ENCODE measurements around the gene PTPN6. TPM values are rescaled to one million over a fixed set of nuclear protein-coding genes. Genes with fewer than 3 reads are reported as not detected.
A peak's percentile ranks its signal among the peaks of the same experiment; 100 is the strongest.

The PTPN6 gene
- total RNA-seq, 1 donor from 2014 or later = 15.6 TPM

DNA sequence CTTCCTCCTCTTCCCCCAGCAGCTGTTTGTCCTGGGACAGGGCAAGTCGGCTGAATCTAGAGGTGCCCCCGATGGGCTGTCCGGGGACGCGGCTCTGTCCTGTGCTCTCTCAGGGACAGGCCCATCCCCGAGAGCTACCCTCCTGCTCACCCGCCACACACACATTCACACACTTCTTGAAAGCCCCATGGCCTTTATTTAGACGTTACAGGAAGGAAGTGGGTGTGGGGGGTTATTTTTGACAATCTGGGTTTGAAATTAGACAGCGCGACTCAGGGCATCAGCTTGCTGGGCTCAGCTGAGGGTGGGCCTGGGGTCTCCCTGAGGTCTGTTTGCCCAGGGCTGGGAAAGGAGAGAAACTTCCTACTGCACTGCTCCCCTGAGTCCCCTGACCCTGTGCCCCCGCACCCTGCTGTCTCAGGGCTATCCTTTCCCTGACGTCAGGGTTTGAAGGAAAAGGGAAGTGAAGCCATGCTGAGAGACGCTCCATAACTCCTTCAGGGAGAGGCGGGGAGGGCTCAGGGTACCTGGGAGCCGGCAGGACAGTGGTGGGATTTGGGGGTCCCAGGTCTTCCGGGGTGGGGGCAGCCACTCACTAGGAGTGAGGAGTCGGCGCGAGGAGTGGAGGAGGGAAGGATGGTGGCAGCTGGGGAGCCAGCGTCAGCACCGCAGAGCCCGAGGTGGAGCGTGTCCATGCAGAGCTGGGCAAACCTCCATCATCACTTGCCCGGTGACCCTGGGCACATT lies 8.1 kb downstream of the PTPN6 start:
- no peaks in the 10 kb centered on the region for H3K27me3 Mint-ChIP-seq
- peaks cover 2% of the 10 kb centered on the region for H3K36me3 Mint-ChIP-seq
- no peak overlapping the region for H3K4me3 Mint-ChIP-seq
- no peak overlapping the region for H3K27ac Mint-ChIP-seq
- no peaks in the 10 kb centered on the region for H3K9me3 Mint-ChIP-seq
- peaks cover 10% of the 10 kb centered on the region for H3K4me1 Mint-ChIP-seq (ENCODE audit: unreplicated experiment)
- no peak for DNase-seq (ENCODE audit: extremely low spot score, unreplicated experiment)
- TF ChIP-seq, protein P1, sequence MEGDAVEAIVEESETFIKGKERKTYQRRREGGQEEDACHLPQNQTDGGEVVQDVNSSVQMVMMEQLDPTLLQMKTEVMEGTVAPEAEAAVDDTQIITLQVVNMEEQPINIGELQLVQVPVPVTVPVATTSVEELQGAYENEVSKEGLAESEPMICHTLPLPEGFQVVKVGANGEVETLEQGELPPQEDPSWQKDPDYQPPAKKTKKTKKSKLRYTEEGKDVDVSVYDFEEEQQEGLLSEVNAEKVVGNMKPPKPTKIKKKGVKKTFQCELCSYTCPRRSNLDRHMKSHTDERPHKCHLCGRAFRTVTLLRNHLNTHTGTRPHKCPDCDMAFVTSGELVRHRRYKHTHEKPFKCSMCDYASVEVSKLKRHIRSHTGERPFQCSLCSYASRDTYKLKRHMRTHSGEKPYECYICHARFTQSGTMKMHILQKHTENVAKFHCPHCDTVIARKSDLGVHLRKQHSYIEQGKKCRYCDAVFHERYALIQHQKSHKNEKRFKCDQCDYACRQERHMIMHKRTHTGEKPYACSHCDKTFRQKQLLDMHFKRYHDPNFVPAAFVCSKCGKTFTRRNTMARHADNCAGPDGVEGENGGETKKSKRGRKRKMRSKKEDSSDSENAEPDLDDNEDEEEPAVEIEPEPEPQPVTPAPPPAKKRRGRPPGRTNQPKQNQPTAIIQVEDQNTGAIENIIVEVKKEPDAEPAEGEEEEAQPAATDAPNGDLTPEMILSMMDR (conservative IDR thresholded peaks at IDR 0.05) = no peak

GRCh38 chr12:6959805-6960592 lies 8.8 kb downstream of the PTPN6 start:
- TF ChIP-seq, protein P1 (conservative IDR thresholded peaks at IDR 0.05) = no peak
- Mint-ChIP-seq H3K4me1 (ENCODE audit: unreplicated experiment) (peaks cover 11% of the 10 kb centered on the region), H3K9me3 (no peaks in the 10 kb centered on the region), H3K4me3 (peak overlapping the region; percentile 59), H3K27ac (peak overlapping the region; percentile 99), H3K27me3 (no peaks in the 10 kb centered on the region), H3K36me3 (peaks cover 5% of the 10 kb centered on the region)
- no peak for DNase-seq (ENCODE audit: extremely low spot score, unreplicated experiment)

DNA sequence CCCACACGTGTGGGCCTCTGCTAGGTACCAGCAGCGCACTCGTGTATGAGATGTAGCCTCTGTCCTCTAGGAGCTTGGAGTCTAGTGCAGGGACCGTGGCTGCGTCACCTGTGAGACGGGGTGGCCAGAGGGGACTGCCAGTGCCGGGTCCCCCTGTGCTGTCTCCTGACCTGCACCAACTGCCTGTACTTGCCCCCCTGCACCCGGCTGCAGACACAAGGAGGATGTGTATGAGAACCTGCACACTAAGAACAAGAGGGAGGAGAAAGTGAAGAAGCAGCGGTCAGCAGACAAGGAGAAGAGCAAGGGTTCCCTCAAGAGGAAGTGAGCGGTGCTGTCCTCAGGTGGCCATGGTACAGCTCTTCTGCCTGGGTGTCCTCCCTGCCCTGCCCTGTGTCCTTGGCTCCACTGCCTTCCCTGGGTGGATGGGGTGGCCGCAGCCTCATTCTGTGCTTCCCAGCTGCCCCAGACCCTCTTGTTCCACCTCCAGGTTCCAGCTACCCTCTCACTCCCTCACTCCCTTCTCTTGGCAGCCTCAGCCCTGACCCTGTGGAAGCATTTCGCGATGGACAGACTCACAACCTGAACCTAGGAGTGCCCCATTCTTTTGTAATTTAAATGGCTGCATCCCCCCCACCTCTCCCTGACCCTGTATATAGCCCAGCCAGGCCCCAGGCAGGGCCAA lies 9.6 kb downstream of the PTPN6 start:
- DNase-seq (ENCODE audit: extremely low spot score, unreplicated experiment) = no peak
- Mint-ChIP-seq H3K36me3 (peaks cover 13% of the 10 kb centered on the region), H3K27ac (peak overlapping the region; percentile 99), H3K9me3 (no peaks in the 10 kb centered on the region), H3K4me1 (ENCODE audit: unreplicated experiment) (peaks cover 18% of the 10 kb centered on the region), H3K27me3 (no peaks in the 10 kb centered on the region), H3K4me3 (peak overlapping the region; percentile 59)
- TF ChIP-seq, protein P1 (conservative IDR thresholded peaks at IDR 0.05) = no peak

- TF ChIP-seq, protein P1 (conservative IDR thresholded peaks at IDR 0.05) = no peak
- Mint-ChIP-seq H3K9me3 (no peaks in the 10 kb centered on the region), H3K27me3 (no peaks in the 10 kb centered on the region), H3K4me1 (ENCODE audit: unreplicated experiment) (peaks cover 18% of the 10 kb centered on the region), H3K36me3 (peaks cover 15% of the 10 kb centered on the region), H3K27ac (peak overlapping the region; percentile 99), H3K4me3 (peak overlapping the region; percentile 95)
- DNase-seq (ENCODE audit: extremely low spot score, unreplicated experiment) = no peak
Measured at GRCh38 chr12:6961278-6961694, 10.1 kb downstream of the PTPN6 start.

- Mint-ChIP-seq H3K4me3 (peak overlapping the region; percentile 95), H3K9me3 (no peaks in the 10 kb centered on the region), H3K27ac (peak overlapping the region; percentile 99), H3K4me1 (ENCODE audit: unreplicated experiment) (peaks cover 18% of the 10 kb centered on the region), H3K27me3 (no peaks in the 10 kb centered on the region), H3K36me3 (peaks cover 18% of the 10 kb centered on the region)
- DNase-seq (ENCODE audit: extremely low spot score, unreplicated experiment) = no peak
- TF ChIP-seq, protein P1 (conservative IDR thresholded peaks at IDR 0.05) = peak; percentile 73
Measured at GRCh38 chr12:6961695-6962284, 10.6 kb downstream of the PTPN6 start.

Data from type B pancreatic cell (in vitro differentiated cells).